ENCODE data around the gene ZSCAN5A.
A peak's percentile ranks its signal among the peaks of the same experiment; 100 is the strongest.

ZSCAN5A gene, protein sequence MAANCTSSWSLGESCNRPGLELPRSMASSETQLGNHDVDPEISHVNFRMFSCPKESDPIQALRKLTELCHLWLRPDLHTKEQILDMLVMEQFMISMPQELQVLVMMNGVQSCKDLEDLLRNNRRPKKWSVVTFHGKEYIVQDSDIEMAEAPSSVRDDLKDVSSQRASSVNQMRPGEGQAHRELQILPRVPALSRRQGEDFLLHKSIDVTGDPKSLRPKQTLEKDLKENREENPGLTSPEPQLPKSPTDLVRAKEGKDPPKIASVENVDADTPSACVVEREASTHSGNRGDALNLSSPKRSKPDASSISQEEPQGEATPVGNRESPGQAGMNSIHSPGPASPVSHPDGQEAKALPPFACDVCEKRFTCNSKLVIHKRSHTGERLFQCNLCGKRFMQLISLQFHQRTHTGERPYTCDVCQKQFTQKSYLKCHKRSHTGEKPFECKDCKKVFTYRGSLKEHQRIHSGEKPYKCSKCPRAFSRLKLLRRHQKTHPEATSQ
- total RNA-seq = 2.4 to 6.2 (median 4.4) reads per million in 3 donors

DNA sequence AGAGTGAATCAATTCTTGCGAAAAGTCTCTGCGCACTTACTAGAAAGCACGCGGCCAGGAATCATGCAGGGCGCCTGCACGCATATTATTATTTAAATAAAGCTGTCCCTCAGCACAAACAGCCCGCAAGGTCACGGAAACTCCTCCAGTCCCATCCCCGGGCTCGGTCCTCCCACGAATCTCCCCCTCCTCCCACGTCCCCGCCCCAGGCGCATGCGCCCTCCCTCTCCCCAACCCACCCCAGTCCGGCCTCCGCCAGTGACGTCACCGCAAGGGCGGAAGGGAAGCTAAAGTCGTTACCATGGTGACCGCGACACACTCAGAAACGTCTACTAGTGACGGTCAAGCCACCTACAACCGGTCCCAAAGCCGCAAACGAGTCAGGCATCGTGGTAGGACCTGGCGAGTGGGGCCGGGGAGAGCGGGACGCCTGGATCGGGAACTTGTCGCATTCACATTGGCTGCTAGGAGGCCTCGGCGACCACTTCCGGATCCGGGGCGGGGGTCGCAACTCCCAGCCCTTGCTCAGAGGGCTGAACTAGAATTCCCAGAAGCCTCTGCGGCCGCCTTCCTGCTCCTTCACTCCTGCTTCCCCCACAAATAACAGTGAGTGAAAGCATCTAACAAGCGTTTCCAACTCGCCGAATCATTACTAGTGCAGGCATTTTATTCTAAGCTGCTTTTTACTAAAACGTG, at the start of gene ZSCAN5A:
Gene ZSCAN5A, minus strand, starts transcription at position 459 of the 696 bp plus-strand sequence. CDS start 89,793 bp downstream, outside the sequence.
- Histone ChIP-seq H3K4me1 (ENCODE audit: control insufficient read depth, insufficient read depth, low read length, poor library complexity, severe bottlenecking) (no peaks in the 10 kb centered on the region), H3K27me3 (replicated peaks; ENCODE audit: control insufficient read depth, insufficient read depth, low read length, poor library complexity, severe bottlenecking) (no peaks in the 10 kb centered on the region), H3K36me3 (ENCODE audit: control insufficient read depth, insufficient read depth, low read length) (no peaks in the 10 kb centered on the region), H3K27ac (ENCODE audit: insufficient read depth, low read length, poor library complexity, severe bottlenecking) (peak within 1 kb of the TSS; percentile 99), H3K9me3 (ENCODE audit: control insufficient read depth, low read length) (no peaks in the 10 kb centered on the region), H3K4me3 (ENCODE audit: insufficient read depth, low read depth, low read length, poor library complexity, severe bottlenecking) (peak within 1 kb of the TSS; percentile 63)
- DNase-seq = peak; percentile 95 to 97 (median 97)

DNA sequence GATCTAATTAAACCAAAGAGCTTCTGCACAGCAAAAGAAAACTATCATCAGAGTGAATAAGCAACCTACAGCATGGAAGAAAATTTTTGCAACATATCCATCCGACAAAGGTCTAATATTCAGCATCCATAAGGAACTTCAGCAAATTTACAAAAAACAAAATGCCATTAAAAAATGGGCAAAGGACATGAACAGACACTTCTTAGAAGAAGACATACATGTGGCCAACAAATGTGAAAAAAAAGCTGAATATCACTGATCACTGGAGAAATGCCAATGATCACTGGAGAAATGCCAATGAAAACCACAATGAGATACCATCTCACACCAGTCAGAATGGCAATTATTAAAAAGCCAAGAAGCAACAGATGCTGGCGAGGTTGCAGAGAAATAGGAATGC, 46.2 kb upstream of the ZSCAN5A start:
- H3K4me3 ChIP-seq (ENCODE audit: insufficient read depth, low read depth, low read length, poor library complexity, severe bottlenecking) = no peak overlapping the region
- H3K4me1 ChIP-seq (ENCODE audit: control insufficient read depth, insufficient read depth, low read length, poor library complexity, severe bottlenecking) = no peaks in the 10 kb centered on the region
- no peak overlapping the region for H3K27ac ChIP-seq (ENCODE audit: insufficient read depth, low read length, poor library complexity, severe bottlenecking)
- no peaks in the 10 kb centered on the region for H3K36me3 ChIP-seq (ENCODE audit: control insufficient read depth, insufficient read depth, low read length)
- DNase-seq = no peak
- H3K9me3 ChIP-seq (ENCODE audit: control insufficient read depth, low read length) = no peaks in the 10 kb centered on the region
- H3K27me3 ChIP-seq (replicated peaks; ENCODE audit: control insufficient read depth, insufficient read depth, low read length, poor library complexity, severe bottlenecking) = no peaks in the 10 kb centered on the region

DNA sequence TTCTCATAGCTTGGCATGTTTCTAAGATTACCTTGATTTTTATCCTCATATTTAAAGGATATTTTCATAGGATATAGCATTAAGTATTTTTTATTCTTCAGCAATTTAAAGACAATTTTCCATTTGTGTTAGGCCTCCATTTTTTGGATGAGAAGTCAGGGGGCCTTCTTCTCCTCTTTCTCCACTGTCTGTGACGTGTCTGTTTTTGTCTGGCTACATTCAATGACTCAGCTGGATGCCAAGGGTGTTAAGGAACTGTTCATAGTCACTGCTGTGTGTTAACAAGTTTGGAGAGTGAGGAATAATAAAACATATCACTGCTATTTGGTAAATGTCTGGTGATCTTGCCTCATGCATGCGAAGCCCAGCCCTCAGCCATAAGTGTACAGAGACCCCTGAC, 42.3 kb upstream of the ZSCAN5A start:
- no peaks in the 10 kb centered on the region for H3K4me1 ChIP-seq (ENCODE audit: control insufficient read depth, insufficient read depth, low read length, poor library complexity, severe bottlenecking)
- H3K27ac ChIP-seq (ENCODE audit: insufficient read depth, low read length, poor library complexity, severe bottlenecking) = no peak overlapping the region
- H3K36me3 ChIP-seq (ENCODE audit: control insufficient read depth, insufficient read depth, low read length) = no peaks in the 10 kb centered on the region
- no peaks in the 10 kb centered on the region for H3K9me3 ChIP-seq (ENCODE audit: control insufficient read depth, low read length)
- H3K27me3 ChIP-seq (replicated peaks; ENCODE audit: control insufficient read depth, insufficient read depth, low read length, poor library complexity, severe bottlenecking) = no peaks in the 10 kb centered on the region
- no peak for DNase-seq
- H3K4me3 ChIP-seq (ENCODE audit: insufficient read depth, low read depth, low read length, poor library complexity, severe bottlenecking) = no peak overlapping the region

DNA sequence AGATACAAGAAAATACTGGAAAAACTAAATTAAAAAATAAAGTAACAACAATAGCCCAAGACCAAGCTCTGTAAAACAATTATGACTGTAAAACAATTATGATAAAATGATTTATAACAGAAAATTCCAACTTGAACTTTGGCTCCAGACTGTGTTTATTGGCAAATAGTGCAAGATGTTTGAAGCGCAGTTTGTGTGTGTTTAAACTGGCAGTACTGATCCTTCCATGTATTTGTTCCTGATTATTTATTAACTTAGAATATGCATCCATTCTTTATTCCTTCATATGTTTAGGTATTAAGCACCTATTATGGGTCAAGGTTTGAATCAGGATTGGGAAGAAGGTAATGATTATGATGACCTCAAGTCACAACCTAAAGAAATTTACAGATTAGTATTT, 40.9 kb upstream of the ZSCAN5A start:
- Histone ChIP-seq H3K36me3 (ENCODE audit: control insufficient read depth, insufficient read depth, low read length) (no peaks in the 10 kb centered on the region), H3K9me3 (ENCODE audit: control insufficient read depth, low read length) (no peaks in the 10 kb centered on the region), H3K27ac (ENCODE audit: insufficient read depth, low read length, poor library complexity, severe bottlenecking) (no peak overlapping the region), H3K4me1 (ENCODE audit: control insufficient read depth, insufficient read depth, low read length, poor library complexity, severe bottlenecking) (no peaks in the 10 kb centered on the region), H3K27me3 (replicated peaks; ENCODE audit: control insufficient read depth, insufficient read depth, low read length, poor library complexity, severe bottlenecking) (no peaks in the 10 kb centered on the region), H3K4me3 (ENCODE audit: insufficient read depth, low read depth, low read length, poor library complexity, severe bottlenecking) (no peak overlapping the region)
- DNase-seq = no peak

DNA sequence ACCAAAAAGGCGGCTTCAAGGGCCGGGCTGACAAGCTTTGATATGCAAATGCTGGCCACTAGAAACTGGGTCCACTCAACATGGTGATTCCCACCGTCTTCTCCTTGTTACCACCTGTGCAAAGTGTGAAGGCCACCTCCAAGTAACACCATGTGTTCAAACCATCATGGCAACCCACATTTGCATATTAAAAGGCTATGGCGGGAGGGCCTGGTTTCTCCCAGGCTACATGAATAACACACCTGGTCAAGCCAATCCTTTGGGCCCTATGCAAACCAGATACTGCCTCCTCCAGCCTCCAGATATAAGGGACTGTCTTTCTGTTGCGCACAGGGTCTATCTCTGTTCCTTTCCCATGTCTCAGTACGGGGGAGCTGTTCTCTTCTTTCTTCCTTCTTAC, 36.6 kb upstream of the ZSCAN5A start:
- Histone ChIP-seq H3K9me3 (ENCODE audit: control insufficient read depth, low read length) (no peaks in the 10 kb centered on the region), H3K36me3 (ENCODE audit: control insufficient read depth, insufficient read depth, low read length) (no peaks in the 10 kb centered on the region)
- no peak for DNase-seq

DNA sequence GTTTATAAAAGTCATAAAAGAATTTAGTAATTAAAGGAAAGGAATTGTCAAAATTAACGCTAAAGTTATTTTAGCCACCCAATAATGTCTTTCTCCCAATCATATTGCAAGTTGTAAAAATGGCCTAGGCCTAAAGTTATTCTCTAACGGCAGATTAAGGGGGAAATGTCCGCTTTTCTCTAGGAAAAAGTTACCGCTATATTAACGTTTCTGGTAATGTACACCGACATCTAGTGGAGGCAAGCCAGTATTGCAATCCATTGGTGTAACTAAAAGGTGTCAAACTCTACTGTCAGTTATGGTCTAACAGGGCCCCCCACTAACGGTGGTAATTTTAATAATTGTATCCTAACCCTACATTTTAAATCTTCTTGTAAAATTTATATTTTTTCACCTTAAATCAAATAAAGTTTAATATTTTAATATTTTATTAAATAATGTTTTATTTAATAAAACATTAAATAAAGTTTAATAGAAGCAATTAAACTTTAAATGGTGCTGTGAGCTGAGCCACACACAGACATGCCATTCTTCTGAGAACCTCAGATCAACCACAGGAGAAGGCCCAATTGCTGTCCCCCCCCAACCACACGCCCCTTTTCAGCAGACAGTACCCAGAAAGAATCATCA, 35.9 kb upstream of the ZSCAN5A start:
- Histone ChIP-seq H3K27ac (ENCODE audit: insufficient read depth, low read length, poor library complexity, severe bottlenecking) (no peak overlapping the region), H3K36me3 (ENCODE audit: control insufficient read depth, insufficient read depth, low read length) (no peaks in the 10 kb centered on the region), H3K9me3 (ENCODE audit: control insufficient read depth, low read length) (no peaks in the 10 kb centered on the region), H3K4me1 (ENCODE audit: control insufficient read depth, insufficient read depth, low read length, poor library complexity, severe bottlenecking) (no peaks in the 10 kb centered on the region), H3K27me3 (replicated peaks; ENCODE audit: control insufficient read depth, insufficient read depth, low read length, poor library complexity, severe bottlenecking) (no peaks in the 10 kb centered on the region), H3K4me3 (ENCODE audit: insufficient read depth, low read depth, low read length, poor library complexity, severe bottlenecking) (no peak overlapping the region)
- peak in 1 of 3 donors; percentile 32 for DNase-seq

More for the DNA sequence above, 36.6 kb upstream of the ZSCAN5A start:
- H3K27me3 ChIP-seq (replicated peaks; ENCODE audit: control insufficient read depth, insufficient read depth, low read length, poor library complexity, severe bottlenecking) = no peaks in the 10 kb centered on the region
- no peaks in the 10 kb centered on the region for H3K4me1 ChIP-seq (ENCODE audit: control insufficient read depth, insufficient read depth, low read length, poor library complexity, severe bottlenecking)
- H3K4me3 ChIP-seq (ENCODE audit: insufficient read depth, low read depth, low read length, poor library complexity, severe bottlenecking) = no peak overlapping the region
- H3K27ac ChIP-seq (ENCODE audit: insufficient read depth, low read length, poor library complexity, severe bottlenecking) = no peak overlapping the region

DNA sequence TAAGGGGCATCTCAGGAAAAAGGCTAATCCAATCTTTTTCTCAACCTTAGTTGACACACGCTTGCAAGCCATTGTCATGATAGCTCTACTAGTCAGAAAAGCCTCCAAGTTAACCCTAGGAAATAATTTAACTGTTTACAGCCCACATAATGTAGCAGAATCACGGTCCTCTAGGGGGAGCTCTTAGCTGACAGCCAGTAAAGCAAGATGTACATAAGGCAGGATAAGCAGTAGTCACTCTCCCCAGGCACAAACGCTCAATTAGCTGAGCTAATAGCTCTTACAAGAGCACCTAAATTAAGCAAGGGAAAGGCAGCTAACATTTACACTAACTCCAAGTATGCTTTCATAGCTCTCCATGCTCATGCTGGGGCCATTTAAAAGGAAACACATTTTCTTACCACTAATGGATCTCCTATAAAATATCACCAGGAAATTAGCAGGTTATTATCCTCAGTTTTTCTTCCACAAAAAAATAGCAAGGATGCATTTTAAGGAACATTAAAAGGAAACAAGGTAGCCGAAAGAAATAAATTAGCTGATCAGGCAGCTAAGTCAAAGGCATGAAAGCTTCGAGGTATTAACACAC, 33.7 kb upstream of the ZSCAN5A start:
- Histone ChIP-seq H3K9me3 (ENCODE audit: control insufficient read depth, low read length) (no peaks in the 10 kb centered on the region), H3K27ac (ENCODE audit: insufficient read depth, low read length, poor library complexity, severe bottlenecking) (no peak overlapping the region), H3K36me3 (ENCODE audit: control insufficient read depth, insufficient read depth, low read length) (no peaks in the 10 kb centered on the region), H3K4me3 (ENCODE audit: insufficient read depth, low read depth, low read length, poor library complexity, severe bottlenecking) (no peak overlapping the region), H3K4me1 (ENCODE audit: control insufficient read depth, insufficient read depth, low read length, poor library complexity, severe bottlenecking) (no peaks in the 10 kb centered on the region), H3K27me3 (replicated peaks; ENCODE audit: control insufficient read depth, insufficient read depth, low read length, poor library complexity, severe bottlenecking) (no peaks in the 10 kb centered on the region)
- DNase-seq = no peak

DNA sequence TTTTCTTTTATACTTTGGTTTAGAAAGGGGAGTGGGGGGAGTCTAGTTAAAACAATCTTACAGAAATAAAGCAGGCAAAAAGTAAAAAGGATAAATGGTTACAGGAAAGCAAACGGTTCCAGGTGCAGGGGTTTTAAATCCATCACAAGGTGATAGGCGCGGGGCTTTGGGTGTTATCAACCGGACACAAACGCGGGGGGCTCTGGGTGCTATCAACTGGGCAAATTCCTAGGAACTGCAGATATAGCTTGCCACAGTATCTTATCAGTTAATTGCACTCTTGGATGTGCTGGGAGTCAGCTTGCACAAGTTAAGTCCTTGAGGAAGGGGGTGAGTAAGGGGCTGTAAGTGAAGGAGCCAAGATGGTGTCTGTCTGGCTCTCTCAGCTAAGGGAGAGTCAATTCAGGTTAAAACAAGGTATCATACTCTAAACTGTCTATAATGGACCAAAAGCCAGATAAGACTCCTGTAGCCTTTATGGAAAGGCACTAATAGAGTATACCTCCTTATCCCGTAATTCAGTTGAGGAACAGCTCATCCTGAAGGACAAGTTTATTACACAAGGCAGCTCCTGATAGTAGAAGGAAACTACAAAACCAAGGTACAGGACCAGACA, 32.6 kb upstream of the ZSCAN5A start:
- Histone ChIP-seq H3K4me1 (ENCODE audit: control insufficient read depth, insufficient read depth, low read length, poor library complexity, severe bottlenecking) (no peaks in the 10 kb centered on the region), H3K4me3 (ENCODE audit: insufficient read depth, low read depth, low read length, poor library complexity, severe bottlenecking) (no peak overlapping the region), H3K27ac (ENCODE audit: insufficient read depth, low read length, poor library complexity, severe bottlenecking) (no peak overlapping the region), H3K27me3 (replicated peaks; ENCODE audit: control insufficient read depth, insufficient read depth, low read length, poor library complexity, severe bottlenecking) (no peaks in the 10 kb centered on the region), H3K36me3 (ENCODE audit: control insufficient read depth, insufficient read depth, low read length) (no peaks in the 10 kb centered on the region), H3K9me3 (ENCODE audit: control insufficient read depth, low read length) (no peaks in the 10 kb centered on the region)
- DNase-seq = no peak

DNA sequence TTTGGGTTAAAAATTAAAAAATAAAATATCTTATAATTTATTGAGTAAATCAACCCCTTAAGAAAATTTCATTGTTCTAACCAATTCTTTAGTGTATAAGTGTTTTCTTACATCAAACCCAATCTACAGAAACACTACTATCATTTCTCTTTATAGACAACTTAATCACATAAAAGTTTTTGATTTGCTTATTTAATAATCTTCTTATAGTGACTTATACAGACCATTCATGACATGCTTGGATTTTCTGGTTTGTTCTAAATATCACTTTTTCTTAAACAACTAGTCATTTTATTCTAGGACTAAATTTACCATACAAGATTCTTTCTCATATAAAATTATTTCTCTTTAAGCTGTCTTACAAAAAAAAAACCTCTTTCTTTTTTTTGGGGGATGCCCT, 27.3 kb upstream of the ZSCAN5A start:
- Histone ChIP-seq H3K36me3 (ENCODE audit: control insufficient read depth, insufficient read depth, low read length) (no peaks in the 10 kb centered on the region), H3K9me3 (ENCODE audit: control insufficient read depth, low read length) (no peaks in the 10 kb centered on the region), H3K4me3 (ENCODE audit: insufficient read depth, low read depth, low read length, poor library complexity, severe bottlenecking) (no peak overlapping the region), H3K4me1 (ENCODE audit: control insufficient read depth, insufficient read depth, low read length, poor library complexity, severe bottlenecking) (no peaks in the 10 kb centered on the region), H3K27me3 (replicated peaks; ENCODE audit: control insufficient read depth, insufficient read depth, low read length, poor library complexity, severe bottlenecking) (no peaks in the 10 kb centered on the region), H3K27ac (ENCODE audit: insufficient read depth, low read length, poor library complexity, severe bottlenecking) (no peak overlapping the region)
- no peak for DNase-seq
